Endothelial cell of umbilical vein (primary cell): ENCODE data around the gene CIP2A. TPM values are rescaled to one million over a fixed set of nuclear protein-coding genes. Genes with fewer than 3 reads are reported as not detected.

Experiments
- BruUV-seq: library from RNA; stranded (reverse); fragments of 400-500 nt; replicated peaks from 2 replicates; lab custom pipeline; 2021; lab: Mats Ljungman, UMichigan
- CTCF ChIA-PET: fragments of 300-600, 350-600 bp; sonication (Branson Sonifier 250); formaldehyde crosslinking; loops from one replicate; lab custom pipeline; 2021; ENCODE audit warnings: antibody characterized with exemption, inconsistent platforms; lab: Charles Lee
- POLR2A ChIA-PET: fragments of 300-600, 350-600 bp; sonication (Branson Sonifier 250); formaldehyde crosslinking; loops from one replicate; lab custom pipeline; 2021; ENCODE audit warnings: antibody characterized with exemption, inconsistent platforms; lab: Charles Lee
- DNase-seq: peaks from one replicate; pipeline ENCODE4 v3.0.0-alpha.2; 2011; ENCODE audit warnings: low read depth, low spot score
- FAIRE-seq: peaks from 2 replicates; lab custom pipeline; 2011; peaks lifted over from hg19 to GRCh38; lab: Jason Lieb, UNC
- H2AFZ ChIP-seq: 2 replicates; pipeline ENCODE4 v1.6.0; 2012; ENCODE audit warnings: low read depth, low read length, control low read depth, inconsistent platforms
- H3K27ac ChIP-seq: 2 replicates; pipeline ENCODE4 v1.5.1; 2011; ENCODE audit warnings: low read depth, mild to moderate bottlenecking, control low read depth, low read length, moderate library complexity; ENCODE audit not compliant: insufficient read depth
- H3K27me3 ChIP-seq, 2 experiments: 2 replicates each; pipeline versions ENCODE4 v1.6.0 to v1.6.1; 2011; ENCODE audit warnings: low read length in 2 of 2, mixed read lengths in 1 of 2; ENCODE audit not compliant: control insufficient read depth in 2 of 2, insufficient read depth in 2 of 2
- H3K36me3 ChIP-seq, 2 experiments: 2 replicates in 1 of 2; 3 replicates in 1 of 2; pipeline ENCODE4 v1.5.1; 2011; ENCODE audit warnings: low read length in 2 of 2, mild to moderate bottlenecking in 1 of 2, moderate library complexity in 1 of 2; ENCODE audit not compliant: control insufficient read depth in 2 of 2, insufficient read depth in 2 of 2; ENCODE audit errors: extremely low read depth in 1 of 2
- H3K4me1 ChIP-seq: 3 replicates; pipeline ENCODE4 v1.5.1; 2011; ENCODE audit warnings: mild to moderate bottlenecking, low read length; ENCODE audit not compliant: control insufficient read depth, insufficient read depth; ENCODE audit errors: extremely low read depth
- H3K4me2 ChIP-seq: 2 replicates; pipeline ENCODE4 v1.6.1; 2011; ENCODE audit warnings: low read length, control low read depth, mixed read lengths; ENCODE audit not compliant: insufficient read depth
- H3K4me3 ChIP-seq, 3 experiments: fragments of 200-600 bp in 1 of 3; sonication (generic), shearing (Covaris generic) in 1 of 3; replicated peaks in 1 of 3; 2 replicates each; pipeline ENCODE4 v1.5.1; 2011 to 2016; ENCODE audit warnings: control low read depth in 3 of 3, low read length in 3 of 3, mild to moderate bottlenecking in 2 of 3, inconsistent platforms in 1 of 3, low read depth in 1 of 3, moderate library complexity in 1 of 3; ENCODE audit not compliant: insufficient read depth in 1 of 3
- H3K79me2 ChIP-seq: 2 replicates; pipeline ENCODE4 v1.6.0; 2012; ENCODE audit warnings: low read length, inconsistent platforms; ENCODE audit not compliant: control insufficient read depth, insufficient read depth
- H3K9ac ChIP-seq: replicated peaks from 2 replicates; pipeline ENCODE3; 2011; ENCODE audit warnings: low read length, control low read depth; ENCODE audit not compliant: insufficient read depth; ENCODE audit errors: extremely low read depth
- H3K9me1 ChIP-seq: replicated peaks from 3 replicates; pipeline ENCODE4 v1.6.0; 2011; ENCODE audit warnings: mild to moderate bottlenecking, low read length; ENCODE audit not compliant: control insufficient read depth, insufficient read depth; ENCODE audit errors: extremely low read depth
- H3K9me3 ChIP-seq: replicated peaks from 2 replicates; pipeline ENCODE4 v1.5.1; 2012; ENCODE audit warnings: low read length, inconsistent platforms; ENCODE audit not compliant: control insufficient read depth, insufficient read depth
- H4K20me1 ChIP-seq: replicated peaks from 2 replicates; pipeline ENCODE3; 2011; ENCODE audit warnings: mild to moderate bottlenecking, low read length; ENCODE audit not compliant: control insufficient read depth, insufficient read depth; ENCODE audit errors: extremely low read depth
- EZH2 ChIP-seq: IDR thresholded peaks from 2 replicates; pipeline ENCODE4 v1.6.1; 2012; ENCODE audit warnings: borderline replicate concordance, low read depth, mild to moderate bottlenecking, moderate library complexity, low read length, inconsistent platforms; ENCODE audit not compliant: severe bottlenecking
- FOS ChIP-seq: IDR thresholded peaks from 2 replicates; pipeline ENCODE4 v1.6.1; 2011; ENCODE audit warnings: mild to moderate bottlenecking, low read length, moderate library complexity, borderline replicate concordance; ENCODE audit not compliant: insufficient read depth
- GATA2 ChIP-seq: IDR thresholded peaks from 2 replicates; pipeline ENCODE4 v1.7.0; 2011; ENCODE audit warnings: low read depth, mild to moderate bottlenecking, moderate library complexity, mixed read lengths, low read length; ENCODE audit not compliant: insufficient read length, insufficient read depth
- JUN ChIP-seq: IDR thresholded peaks from 2 replicates; pipeline ENCODE4 v1.6.1; 2011; ENCODE audit warnings: borderline replicate concordance, low read depth; ENCODE audit not compliant: insufficient read length, insufficient read depth
- MAX ChIP-seq: IDR thresholded peaks from 2 replicates; pipeline ENCODE4 v1.6.1; 2011; ENCODE audit not compliant: insufficient read depth, insufficient read length
- MYC ChIP-seq: IDR thresholded peaks from one replicate; pipeline ENCODE4 v1.6.1; 2011; ENCODE audit warnings: mild to moderate bottlenecking, low read depth, low read length
- POLR2A ChIP-seq: IDR thresholded peaks from 2 replicates; pipeline ENCODE4 v1.6.1; 2012; ENCODE audit warnings: low read depth, mild to moderate bottlenecking, control low read depth, low read length
- POLR2AphosphoS5 ChIP-seq: IDR thresholded peaks from 2 replicates; pipeline ENCODE4 v1.6.1; 2012; ENCODE audit warnings: low read depth, mild to moderate bottlenecking, control low read depth, low read length, moderate library complexity; ENCODE audit not compliant: insufficient read depth
- dilution Hi-C: fragments of 300-500 bp; cut with MboI; formaldehyde crosslinking; loops from one replicate; pipeline ENCODE4 v1.15.0; 2019; ENCODE audit warnings: low sequenced_read_pairs; ENCODE audit not compliant: extremely low pct_ligation_motif_present
- intact Hi-C: fragments of 100-400 bp; cut with micrococcal nuclease; formaldehyde crosslinking; loops from one replicate; pipeline ENCODE4 v1.10.0; 2022
- polyA plus RNA-seq, 4 experiments: library from polyadenylated mRNA; depleted of rRNA in 3 of 4; stranded (reverse) in 3 of 4; unstranded in 1 of 4; fragments of >200 nt; gene quantifications; 2 replicates each; pipeline versions ENCODE4 v1.2.1 to v1.2.3, GENCODE V29; 2011 to 2012; ENCODE audit warnings: missing spikeins in 1 of 4
- total RNA-seq: library from RNA; stranded (reverse); gene quantifications from 2 replicates; pipeline ENCODE4 v1.2.3, GENCODE V29; 2021
- TF ChIP-seq, protein P1 (sequence below), 2 donors: IDR thresholded peaks; 1 replicate in 1 of 2; 2 replicates in 1 of 2; pipeline ENCODE4 v1.5.1; 2011; ENCODE audit warnings: low read length in 2 of 2, mild to moderate bottlenecking in 2 of 2, moderate library complexity in 2 of 2, control low read depth in 1 of 2, inconsistent platforms in 1 of 2, low read depth in 1 of 2; ENCODE audit not compliant: insufficient read depth in 1 of 2; ENCODE audit errors: extremely low read depth in 1 of 2

Gene CIP2A
- total and polyA plus RNA-seq, 2 donors (not counting 3 experiments of a cell fraction or from before 2014, with no cell fraction given), result 9.4 to 33.7 TPM

- ChIA-PET CTCF (interaction anchor here (1.8 to 6.5 kb wide), 2 partner anchors 11 to 14 kb away, joined by 5 to 38 read pairs; no protein-coding TSS in a partner anchor), POLR2A (no interaction called here)
- DNase-seq (no peak), FAIRE-seq (no peak)
- BruUV-seq, result no TSS peak
- dilution Hi-C loops (no loop called here), intact Hi-C loops (no loop called here)
- no peak overlapping the region for H3K27ac ChIP-seq
- peaks cover 0 to 2% of the 10 kb centered on the region in 2 experiments for H3K36me3 ChIP-seq
- H3K79me2 ChIP-seq, result no peaks in the 10 kb centered on the region
- no peaks in the 10 kb centered on the region for H4K20me1 ChIP-seq
- H3K4me1 ChIP-seq, result peaks cover 13% of the 10 kb centered on the region
- TF ChIP-seq JUN, result no peak
- no peak for TF ChIP-seq EZH2
- no peak for TF ChIP-seq MAX
- TF ChIP-seq GATA2, result no peak
- TF ChIP-seq POLR2A, result no peak
- TF ChIP-seq, protein P1, sequence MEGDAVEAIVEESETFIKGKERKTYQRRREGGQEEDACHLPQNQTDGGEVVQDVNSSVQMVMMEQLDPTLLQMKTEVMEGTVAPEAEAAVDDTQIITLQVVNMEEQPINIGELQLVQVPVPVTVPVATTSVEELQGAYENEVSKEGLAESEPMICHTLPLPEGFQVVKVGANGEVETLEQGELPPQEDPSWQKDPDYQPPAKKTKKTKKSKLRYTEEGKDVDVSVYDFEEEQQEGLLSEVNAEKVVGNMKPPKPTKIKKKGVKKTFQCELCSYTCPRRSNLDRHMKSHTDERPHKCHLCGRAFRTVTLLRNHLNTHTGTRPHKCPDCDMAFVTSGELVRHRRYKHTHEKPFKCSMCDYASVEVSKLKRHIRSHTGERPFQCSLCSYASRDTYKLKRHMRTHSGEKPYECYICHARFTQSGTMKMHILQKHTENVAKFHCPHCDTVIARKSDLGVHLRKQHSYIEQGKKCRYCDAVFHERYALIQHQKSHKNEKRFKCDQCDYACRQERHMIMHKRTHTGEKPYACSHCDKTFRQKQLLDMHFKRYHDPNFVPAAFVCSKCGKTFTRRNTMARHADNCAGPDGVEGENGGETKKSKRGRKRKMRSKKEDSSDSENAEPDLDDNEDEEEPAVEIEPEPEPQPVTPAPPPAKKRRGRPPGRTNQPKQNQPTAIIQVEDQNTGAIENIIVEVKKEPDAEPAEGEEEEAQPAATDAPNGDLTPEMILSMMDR (IDR thresholded peaks at IDR 0.05; ENCODE audit: extremely low read depth in 1 of 2, insufficient read depth in 1 of 2, low read depth in 1 of 2, low read length in 2 of 2), result no peak
- no peak for TF ChIP-seq FOS
- TF ChIP-seq POLR2AphosphoS5, result no peak
- no peak for TF ChIP-seq MYC
- no peak overlapping the region for H3K4me2 ChIP-seq
- H3K9me1 ChIP-seq, result no peaks in the 10 kb centered on the region
- no peaks in the 10 kb centered on the region for H3K27me3 ChIP-seq
- no peaks in the 10 kb centered on the region for H3K9me3 ChIP-seq
- no peak overlapping the region for H2AFZ ChIP-seq
- no peak overlapping the region for H3K9ac ChIP-seq
- no peak overlapping the region for H3K4me3 ChIP-seq
These were observed 22.6 kb downstream of the CIP2A start for GRCh38 chr3:108566599-108566998.
